Measurements from ENCODE around the gene ACVR1B. TPM values are rescaled to one million over a fixed set of nuclear protein-coding genes. Genes with fewer than 3 reads are reported as not detected.

The ACVR1B gene
- total RNA-seq, 1 experiment from 2014 or later, result 14.2 TPM

GRCh38 chr12:52045794-52046199 lies 94.3 kb downstream of the ACVR1B start:
- DNase-seq (ENCODE audit: low read depth), result no peak
- in situ Hi-C loops (cut with HindIII; ENCODE audit: low pct_unique_long_range_greater_than_20kb, low sequenced_read_pairs), result no loop called here

Other genes starting within 250 kb of the ACVR1B start
- 0.84 and 1.7 TPM in 2 replicates for gene FIGNL2, start 103.0 kb upstream of the ACVR1B start, total RNA-seq (2014; rRNA removed; shearing (Covaris generic); ENCODE audit: low replicate concordance)
- not detected in 2 replicates for gene ANKRD33, start 63.6 kb upstream of the ACVR1B start, total RNA-seq (2014; rRNA removed; shearing (Covaris generic); ENCODE audit: low replicate concordance)
- 0.35 and 4.4 TPM in 2 replicates for gene ACVRL1, start 44.2 kb upstream of the ACVR1B start, total RNA-seq (2014; rRNA removed; shearing (Covaris generic); ENCODE audit: low replicate concordance)
- gene TAMALIN, start 55.2 kb downstream of the ACVR1B start, total RNA-seq (2014; rRNA removed; shearing (Covaris generic); ENCODE audit: low replicate concordance), result not detected in 2 replicates
- 0.07 TPM in 1 of 2 replicates, not detected in the other for gene NR4A1, start 99.7 kb downstream of the ACVR1B start, total RNA-seq (2014; rRNA removed; shearing (Covaris generic); ENCODE audit: low replicate concordance)
- 126 and 183 TPM in 2 replicates for gene ATG101, start 118.3 kb downstream of the ACVR1B start, total RNA-seq (2014; rRNA removed; shearing (Covaris generic); ENCODE audit: low replicate concordance)
- not detected in 2 replicates for gene SMIM41, start 128.0 kb downstream of the ACVR1B start, total RNA-seq (2014; rRNA removed; shearing (Covaris generic); ENCODE audit: low replicate concordance)
- 31.6 and 33.0 TPM in 2 replicates for gene KRT80, start 240.3 kb downstream of the ACVR1B start, total RNA-seq (2014; rRNA removed; shearing (Covaris generic); ENCODE audit: low replicate concordance)

All from Caki2 (cell line).